ENCODE data around the gene ISCA2. TPM values are rescaled to one million over a fixed set of nuclear protein-coding genes. Genes with fewer than 3 reads are reported as not detected.
"Not testable (repeated sequence)": the region's sequence is repeated elsewhere in the genome, so short reads cannot be mapped to it uniquely, and the experiment has no call there.

ISCA2 gene, protein sequence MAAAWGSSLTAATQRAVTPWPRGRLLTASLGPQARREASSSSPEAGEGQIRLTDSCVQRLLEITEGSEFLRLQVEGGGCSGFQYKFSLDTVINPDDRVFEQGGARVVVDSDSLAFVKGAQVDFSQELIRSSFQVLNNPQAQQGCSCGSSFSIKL
- 21.1 and 23.3 TPM in 2 replicates for total RNA-seq (2014; rRNA removed; shearing (Covaris generic))
- polyA plus RNA-seq (2015; cell fraction: cytosol; rRNA removed) = 20.5 and 36.7 TPM in 2 replicates
- 21.2 and 24.7 TPM in 2 replicates for polyA plus RNA-seq (2015; cell fraction: nucleus; rRNA removed)

- peak; percentile 98 for DNase-seq (ENCODE audit: low read depth)
Observed at GRCh38 chr14:74493343-74494261, at the start of gene ISCA2. Gene ISCA2 (plus strand): TSS chr14:74493765. CDS start chr14:74493775, 10 bp downstream.

GRCh38 chr14:74444866-74445265 is 48.7 kb upstream of the ISCA2 start:
- DNase-seq (ENCODE audit: low read depth) = no peak

GRCh38 chr14:74454397-74454796 is 39.2 kb upstream of the ISCA2 start:
- not testable (repeated sequence) for DNase-seq (ENCODE audit: low read depth)

DNA sequence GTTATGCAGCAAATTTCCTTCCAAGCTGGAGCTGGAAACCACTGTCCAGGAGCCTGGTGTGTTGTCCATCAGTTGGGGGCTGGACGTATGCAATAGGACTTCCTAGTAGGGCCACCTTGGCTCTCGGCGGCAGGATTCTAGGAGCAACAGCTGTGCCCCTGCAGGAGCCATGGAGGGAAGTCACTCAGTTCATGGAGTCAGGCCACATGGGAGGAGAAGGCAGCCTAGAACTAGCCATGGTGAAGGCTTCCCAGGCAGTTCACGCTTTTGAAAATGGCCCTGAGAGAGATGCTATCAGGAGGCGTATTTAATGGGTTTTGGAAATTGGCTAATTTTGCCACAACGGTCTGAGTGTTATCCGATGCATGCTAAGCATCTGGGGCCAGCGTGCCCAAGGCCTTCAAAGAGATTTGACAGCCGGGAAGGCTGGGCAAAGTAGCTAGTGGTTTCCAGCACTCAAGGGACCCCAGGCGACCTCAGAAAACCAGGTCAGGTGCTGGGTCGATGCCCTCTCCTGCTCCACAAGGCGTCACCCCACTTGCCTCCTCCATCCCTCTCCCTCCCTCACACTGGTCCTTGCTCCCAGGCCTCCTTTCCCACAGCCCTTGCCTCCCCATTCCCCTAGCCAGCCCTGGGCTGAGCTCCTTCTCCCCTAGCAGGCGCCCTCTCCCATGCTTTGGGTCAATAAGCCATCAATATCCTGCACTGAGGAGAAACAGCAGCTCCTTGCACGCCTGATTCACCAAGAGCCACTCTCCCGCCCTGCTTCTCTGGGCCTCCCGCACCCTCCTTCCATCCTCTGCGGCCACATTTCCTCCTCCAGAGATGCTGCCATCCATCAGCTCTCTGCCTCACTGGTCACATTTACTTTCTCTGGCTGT is 36.6 kb upstream of the ISCA2 start:
- no peak for DNase-seq (ENCODE audit: low read depth)

GRCh38 chr14:74457565-74457895 is 36.0 kb upstream of the ISCA2 start:
- DNase-seq (ENCODE audit: low read depth) = no peak

DNA sequence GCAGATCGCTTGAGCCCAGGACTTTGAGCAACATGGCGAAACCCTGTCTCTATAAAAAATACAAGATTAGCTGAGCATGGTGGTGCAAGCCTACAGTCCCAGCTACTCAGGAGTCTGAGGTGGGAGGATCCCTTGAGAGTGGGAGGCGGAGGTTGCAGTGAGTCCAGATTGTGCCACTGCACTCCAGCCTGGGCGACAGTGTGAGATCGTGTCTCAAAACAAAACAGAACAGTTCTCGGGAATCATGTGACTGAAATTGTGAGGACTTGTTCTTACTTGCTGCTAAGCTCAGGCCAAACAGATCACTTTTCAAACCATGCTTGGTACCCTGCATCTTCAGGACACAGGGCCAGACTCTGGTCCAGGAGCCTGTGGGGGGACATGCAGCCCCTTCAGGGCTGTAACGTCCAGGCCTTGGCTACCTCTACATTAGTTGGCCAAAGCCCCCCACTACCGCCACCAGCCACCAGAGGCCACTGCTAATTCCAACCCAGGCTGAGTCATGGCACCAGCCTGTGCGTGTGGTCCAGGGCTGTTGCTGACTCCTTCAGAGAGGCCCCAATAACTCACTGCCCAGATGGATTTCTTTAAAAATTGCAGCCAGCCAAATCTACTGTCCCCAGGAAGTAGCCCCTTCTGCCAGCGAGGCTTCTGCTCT is 34.1 kb upstream of the ISCA2 start:
- peak; percentile 64 for DNase-seq (ENCODE audit: low read depth)

DNA sequence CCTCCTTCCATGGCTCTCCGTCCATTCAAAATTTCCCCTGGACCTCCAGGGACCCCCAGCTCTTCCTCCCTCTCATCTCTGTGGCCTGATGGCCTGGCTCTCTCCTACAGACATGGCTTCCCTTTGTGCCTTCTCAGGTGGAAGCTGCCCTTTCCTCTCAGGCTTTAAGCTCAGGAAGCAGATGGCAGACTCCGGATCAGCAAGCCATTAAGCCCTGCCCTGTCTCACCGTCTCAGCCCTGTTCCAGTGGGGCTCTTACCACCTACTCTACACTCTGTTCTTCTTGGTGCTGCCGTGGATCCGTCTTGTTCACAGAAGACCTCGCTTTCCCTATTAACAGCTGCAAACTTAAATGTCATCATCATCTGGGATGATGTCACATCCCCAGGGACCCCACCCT is 33.6 kb upstream of the ISCA2 start:
- no peak for DNase-seq (ENCODE audit: low read depth)

DNA sequence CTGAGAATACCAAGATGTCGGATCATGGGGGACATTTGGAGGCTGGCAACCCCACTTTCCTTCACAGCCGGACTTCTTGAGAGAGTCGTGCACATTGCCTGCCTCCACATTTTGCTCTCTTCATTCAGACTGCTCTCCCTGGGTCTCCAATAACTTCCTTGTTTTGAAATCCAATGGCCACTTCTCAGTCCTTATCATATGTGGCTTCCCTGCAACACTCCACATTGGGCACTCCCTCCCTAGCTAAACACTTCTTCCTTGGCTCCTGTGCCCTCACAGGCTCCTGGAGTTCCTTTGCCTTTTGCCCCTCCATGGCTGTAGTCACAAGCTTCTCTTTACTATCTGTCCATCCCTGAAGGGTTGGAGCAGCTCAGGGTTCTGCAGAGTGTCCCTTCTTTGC is 30.6 kb upstream of the ISCA2 start:
- no peak for DNase-seq (ENCODE audit: low read depth)

- no peak for DNase-seq (ENCODE audit: low read depth)
Observed at GRCh38 chr14:74463697-74464096, 29.9 kb upstream of the ISCA2 start.

- DNase-seq (ENCODE audit: low read depth) = no peak
Observed at GRCh38 chr14:74464785-74465184, 28.8 kb upstream of the ISCA2 start.

GRCh38 chr14:74465335-74465734 is 28.2 kb upstream of the ISCA2 start:
- DNase-seq (ENCODE audit: low read depth) = no peak

DNA sequence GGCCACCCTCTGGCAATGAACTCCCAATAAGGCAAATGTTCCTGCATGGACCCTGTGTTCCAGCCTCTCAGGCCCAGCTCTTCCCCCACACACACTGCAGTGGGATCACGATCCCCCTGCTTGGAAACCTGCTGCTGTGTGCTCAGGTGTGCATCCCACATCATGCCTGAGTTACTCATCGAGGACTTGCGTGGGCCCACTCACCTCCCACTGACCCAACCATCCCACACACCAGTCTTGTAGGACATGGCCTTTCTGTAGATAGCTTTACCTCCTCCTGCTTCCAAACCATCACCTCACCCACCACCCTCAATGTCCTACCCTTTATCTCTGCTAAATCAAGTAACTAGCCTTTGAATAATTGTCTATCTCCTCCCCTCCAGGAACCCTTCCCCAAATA is 25.1 kb upstream of the ISCA2 start:
- DNase-seq (ENCODE audit: low read depth) = no peak

DNA sequence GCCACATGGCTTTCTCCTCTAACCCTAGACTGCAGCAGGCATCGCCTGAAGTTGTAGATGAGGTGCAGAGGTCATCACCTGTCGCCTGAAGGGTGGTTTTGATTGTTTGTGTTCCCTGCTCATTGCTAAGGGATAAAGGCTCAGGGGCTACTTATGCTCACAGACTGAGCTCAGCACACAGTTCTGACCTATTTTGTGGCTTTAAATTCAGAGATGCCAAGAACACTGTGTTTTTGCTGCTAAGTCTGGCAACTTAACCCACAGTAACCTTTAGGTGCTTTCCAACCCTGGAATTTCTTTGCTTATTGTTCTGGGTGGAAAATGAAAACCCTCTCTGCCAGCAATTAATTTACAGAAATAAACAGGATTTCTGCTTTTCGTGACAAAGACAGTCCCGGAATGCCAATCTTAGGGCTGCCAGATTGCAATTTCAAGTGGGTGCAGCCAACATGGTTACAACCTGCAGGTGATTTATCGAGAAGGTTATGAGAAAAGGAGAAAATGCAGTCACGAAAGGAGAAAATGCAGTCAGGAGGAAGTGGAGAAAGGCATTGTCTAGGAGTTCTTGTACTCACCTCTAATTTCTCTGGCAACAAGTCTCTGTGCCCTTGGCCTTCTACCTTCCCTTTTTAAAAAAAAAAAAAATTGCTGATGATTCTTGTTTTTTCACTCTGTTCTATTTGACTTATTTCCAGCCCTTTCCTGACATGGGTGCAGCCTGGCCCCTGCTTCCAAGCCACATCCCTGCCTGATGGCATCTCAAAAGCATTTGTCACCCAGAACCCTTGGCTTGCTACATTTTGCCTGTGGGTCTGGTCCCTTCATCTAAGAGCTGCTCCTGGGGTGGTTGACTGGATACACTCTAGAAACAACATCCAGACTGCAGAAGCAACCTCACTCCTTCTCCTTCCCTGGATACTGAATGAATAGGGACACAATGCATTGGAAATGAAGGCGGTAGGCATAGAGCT is 23.7 kb upstream of the ISCA2 start:
- no peak for DNase-seq (ENCODE audit: low read depth)

DNA sequence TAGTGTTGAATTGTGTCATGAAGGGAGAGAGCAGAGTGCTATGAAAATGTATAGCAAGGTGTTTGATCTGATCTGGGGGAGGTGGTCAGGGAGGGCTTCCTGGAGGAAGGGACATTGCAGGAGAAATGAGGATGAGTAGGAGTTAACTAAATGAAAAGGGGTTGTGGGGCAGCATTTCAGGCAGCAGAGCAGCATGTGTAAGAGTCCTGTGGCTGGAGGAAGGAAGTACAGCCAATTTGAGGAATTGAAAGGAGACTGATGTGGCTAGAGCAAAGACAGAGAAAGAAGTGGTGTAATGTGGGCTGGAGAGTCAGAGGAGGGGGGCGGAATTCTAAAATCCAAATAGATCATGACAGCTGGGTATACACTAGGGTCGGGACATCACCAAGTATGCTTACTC is 21.0 kb upstream of the ISCA2 start:
- DNase-seq (ENCODE audit: low read depth) = no peak

DNA sequence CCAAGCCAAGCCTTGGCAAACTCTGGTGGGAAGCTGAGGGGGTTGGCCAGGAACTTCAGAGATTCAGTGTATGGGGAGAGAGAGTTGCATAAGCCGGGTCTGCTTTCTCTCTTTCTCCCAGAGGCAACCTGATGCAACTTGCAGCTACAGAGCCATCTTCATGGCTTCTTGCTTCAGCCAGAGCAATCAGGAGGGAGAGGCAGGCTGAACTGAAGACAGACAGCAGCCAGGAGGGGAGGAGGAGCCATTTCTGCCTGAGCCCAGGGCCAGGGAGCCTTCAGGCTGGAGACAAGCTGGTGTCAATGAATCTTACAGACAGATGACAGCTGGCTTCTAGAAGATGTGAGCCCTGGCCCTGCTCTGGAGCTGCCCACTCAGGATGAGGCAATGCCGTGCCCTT is 19.2 kb upstream of the ISCA2 start:
- DNase-seq (ENCODE audit: low read depth) = no peak

DNA sequence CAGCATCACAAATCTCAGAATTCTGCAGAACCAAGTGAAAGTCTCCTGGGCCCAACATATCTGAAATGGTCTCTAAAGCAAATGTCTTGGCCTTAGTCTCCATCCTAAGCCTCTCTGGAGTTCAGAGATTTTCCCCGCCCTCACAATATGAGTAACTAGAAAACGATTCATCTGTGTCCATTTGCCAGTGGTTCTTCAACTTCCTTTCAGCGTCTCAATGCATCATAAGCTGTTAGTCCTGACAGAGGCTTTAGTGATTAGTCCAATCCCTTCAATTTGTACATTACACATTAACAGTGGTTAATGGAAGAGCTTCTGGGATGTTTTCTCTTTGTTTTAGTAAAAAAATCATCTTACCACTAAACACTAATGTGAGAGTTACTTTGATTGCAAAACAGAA is 17.9 kb upstream of the ISCA2 start:
- DNase-seq (ENCODE audit: low read depth) = peak; percentile 70

DNA sequence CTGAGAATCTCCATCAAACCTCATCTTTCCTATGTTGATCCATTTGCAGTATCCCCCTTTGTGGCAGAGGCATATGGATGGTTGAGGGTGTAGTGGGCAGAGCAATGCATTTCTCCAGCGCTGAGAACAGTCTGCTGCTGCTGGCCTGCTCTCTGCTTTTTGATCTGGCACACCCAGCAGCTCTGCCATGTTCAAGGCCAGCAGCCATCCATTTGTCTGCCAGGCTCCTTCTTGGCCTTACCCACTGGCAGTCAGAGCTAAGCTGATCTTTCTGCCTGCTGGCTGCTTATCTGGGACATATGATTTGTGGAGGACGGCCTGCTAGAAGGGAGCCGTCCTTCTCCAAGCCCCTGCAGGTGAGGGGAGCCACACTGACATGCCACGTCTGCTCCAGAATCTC is 17.5 kb upstream of the ISCA2 start:
- no peak for DNase-seq (ENCODE audit: low read depth)

DNA sequence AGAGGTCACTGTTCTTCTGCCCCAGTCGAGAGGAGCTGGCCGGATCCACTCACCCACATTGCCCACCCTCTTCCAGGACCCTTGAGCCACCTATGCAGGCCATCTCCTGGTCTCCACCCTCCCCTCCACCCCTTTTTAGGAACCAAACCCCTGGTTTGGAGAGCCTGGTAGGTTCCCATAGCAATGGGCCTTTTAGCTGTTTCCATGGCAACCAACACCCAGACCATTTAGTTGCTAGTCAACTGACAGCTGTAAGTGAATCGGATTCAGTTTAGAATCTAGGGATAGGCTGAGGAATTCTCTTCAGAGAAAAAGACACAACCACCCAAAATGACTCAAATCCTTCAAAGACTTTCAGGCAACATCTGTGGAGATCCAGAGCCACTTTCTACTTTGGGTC is 17.0 kb upstream of the ISCA2 start:
- DNase-seq (ENCODE audit: low read depth) = no peak

DNA sequence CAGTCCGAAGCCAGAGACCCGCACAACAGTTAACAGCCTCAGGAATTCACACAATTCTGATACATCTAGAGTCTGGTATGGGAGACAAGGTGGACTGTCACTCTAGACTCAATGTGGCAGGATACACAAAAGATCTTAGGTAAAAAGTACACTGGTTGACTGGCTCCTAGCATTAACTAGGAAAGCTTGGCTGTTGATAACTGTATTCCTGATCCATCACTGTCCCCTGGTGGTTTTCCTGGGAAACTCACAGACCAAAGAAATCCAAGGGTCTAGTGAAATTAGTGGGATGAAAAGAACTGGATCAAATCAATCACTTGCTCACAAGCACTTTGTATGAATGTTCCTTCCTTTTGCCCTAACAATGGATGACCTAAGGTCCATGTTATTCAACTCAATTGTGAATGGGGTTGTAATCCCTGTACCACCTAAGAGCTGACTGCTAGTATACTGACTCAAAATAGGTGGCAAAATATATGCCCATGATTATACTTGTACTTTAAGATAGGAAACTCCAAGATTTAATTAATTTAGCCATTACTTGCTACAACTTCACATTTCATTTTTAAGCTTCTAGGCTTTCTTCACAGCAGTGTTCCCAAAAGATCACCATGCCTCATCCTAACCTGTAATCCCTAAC is 14.4 kb upstream of the ISCA2 start:
- DNase-seq (ENCODE audit: low read depth) = peak; percentile 27

DNA sequence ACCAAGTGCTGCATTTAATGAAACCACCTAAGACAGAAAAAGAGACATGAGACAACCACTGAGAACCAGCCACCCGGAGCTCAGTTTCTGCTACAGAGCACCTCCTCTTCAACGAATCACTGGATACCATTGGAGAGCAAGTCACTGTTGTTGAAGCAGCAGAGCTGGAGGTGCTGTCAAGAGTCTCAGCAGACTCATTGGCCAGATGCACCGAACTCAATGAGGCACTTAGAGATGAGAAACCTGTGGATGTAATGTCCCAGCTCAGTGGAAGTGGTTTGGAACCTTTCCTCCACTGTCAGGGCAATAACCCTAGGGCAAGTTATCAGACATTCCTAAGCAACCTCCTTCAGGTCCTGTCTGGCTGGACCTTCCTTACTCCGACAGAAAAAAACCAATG is 13.5 kb upstream of the ISCA2 start:
- no peak for DNase-seq (ENCODE audit: low read depth)
